Measurements from ENCODE around the gene EIF2AK3. TPM values are rescaled to one million over a fixed set of nuclear protein-coding genes. Genes with fewer than 3 reads are reported as not detected.

EIF2AK3 gene
- total RNA-seq, 1 experiment from 2014 or later = 19.3 TPM

- Histone ChIP-seq H4K20me1 (ENCODE audit: control insufficient read depth, insufficient read depth, insufficient read length) (no peaks in the 10 kb centered on the region), H3K23me2 (ENCODE audit: insufficient read length, low read depth, low read length, poor library complexity, severe bottlenecking) (no peaks in the 10 kb centered on the region), H3K4me1 (ENCODE audit: insufficient read depth, low read length) (no peaks in the 10 kb centered on the region), H4K5ac (ENCODE audit: insufficient read length, low read depth, low read length) (no peak overlapping the region), H2AFZ (ENCODE audit: low read length) (no peak overlapping the region), H3K23ac (ENCODE audit: insufficient read length, low read depth, low read length) (no peak overlapping the region), H2AK5ac (ENCODE audit: insufficient read length, low read length) (no peak overlapping the region), H2BK120ac (ENCODE audit: low read depth, low read length, poor library complexity, severe bottlenecking) (no peak overlapping the region), H3K14ac (ENCODE audit: insufficient read depth, low read length) (no peak overlapping the region), H3K4me2 (ENCODE audit: insufficient read depth, insufficient read length, low read length) (no peak overlapping the region), H2BK12ac (ENCODE audit: insufficient read length, low read depth, low read length) (no peak overlapping the region), H3K4ac (ENCODE audit: low read depth, low read length) (no peak overlapping the region), H3K9me3 (ENCODE audit: control insufficient read depth, low read depth, low read length) (no peaks in the 10 kb centered on the region), H2BK20ac (ENCODE audit: low read depth, low read length, poor library complexity, severe bottlenecking) (no peak overlapping the region), H2BK5ac (ENCODE audit: insufficient read length, low read length) (no peak overlapping the region), H3T11ph (ENCODE audit: low read length) (no peak overlapping the region), H3K79me2 (ENCODE audit: insufficient read depth, low read length) (no peaks in the 10 kb centered on the region), H4K8ac (replicated peaks; ENCODE audit: insufficient read length, low read depth, low read length) (no peak overlapping the region), H3K79me1 (ENCODE audit: insufficient read depth, low read depth, low read length, poor library complexity, severe bottlenecking) (no peaks in the 10 kb centered on the region), H3K9ac (ENCODE audit: extremely low read depth, insufficient read length, low read length) (no peak overlapping the region), H3K56ac (ENCODE audit: insufficient read length, low read depth, low read length) (no peak overlapping the region), H3K18ac (ENCODE audit: insufficient read length, low read depth, low read length) (no peak overlapping the region), H2BK15ac (ENCODE audit: low read depth, low read length) (no peak overlapping the region), H3K27ac (ENCODE audit: insufficient read length, low read depth, low read length) (no peak overlapping the region), H4K91ac (ENCODE audit: insufficient read length, low read depth, low read length) (no peak overlapping the region), H3K27me3 (ENCODE audit: insufficient read depth, low read length) (no peaks in the 10 kb centered on the region)
- WGBS (ENCODE audit: extremely low coverage, insufficient read length, low lambda C conversion rate) = no CpG with 5 or more reads among the region's 1 CpG
- TF ChIP-seq CTCF (conservative IDR thresholded peaks at IDR 0.05) = no peak
- Mint-ChIP-seq H3K4me1 (no peaks in the 10 kb centered on the region), H3K27ac (peak overlapping the region in 1 of 3 experiments; percentile 3; a peak in 1 of 7 replicates), H3K36me3 (ENCODE audit: insufficient read depth in 1 of 3, low read depth in 3 of 3) (peaks cover 3 to 34% (median 33%) of the 10 kb centered on the region in 3 experiments; a peak in 6 of 7 replicates), H3K9me3 (no peaks in the 10 kb centered on the region), H3K4me3 (no peak overlapping the region), H3K27me3 (ENCODE audit: low read depth) (no peaks in the 10 kb centered on the region)
- DNase-seq = no peak
These were observed 47.2 kb downstream of the EIF2AK3 start for GRCh38 chr2:88580088-88580487.
